ENCODE data around the gene CREBBP. TPM values are rescaled to one million over a fixed set of nuclear protein-coding genes. Genes with fewer than 3 reads are reported as not detected.

Gene CREBBP
- total and polyA plus RNA-seq, 2 donors (not counting 3 experiments of a cell fraction or from before 2014, with no cell fraction given), result 13.8 to 72.7 TPM

- peak; percentile 40 for FAIRE-seq
Measured at GRCh38 chr16:3780570-3780969, 99.9 kb downstream of the CREBBP start.

More at GRCh38 chr16:3780570-3780969, 99.9 kb downstream of the CREBBP start:
- no peaks in the 10 kb centered on the region for H3K9me1 ChIP-seq (replicated peaks; ENCODE audit: control insufficient read depth, extremely low read depth, insufficient read depth, low read length)
- ChIA-PET POLR2A (no interaction called here), CTCF (interaction anchor here (0.6 to 1.5 kb wide), 5 partner anchors 8 to 134 kb away, joined by 3 to 7 read pairs (median 4); partner anchors contain the start of gene CREBBP)
- intact Hi-C loops (cut with micrococcal nuclease) (no loop called here), dilution Hi-C loops (cut with MboI; ENCODE audit: extremely low pct_ligation_motif_present, low sequenced_read_pairs) (no loop called here)
- no peak overlapping the region for H3K4me3 ChIP-seq (replicated peaks in 1 of 3; ENCODE audit: insufficient read depth in 1 of 3, low read depth in 1 of 3, low read length in 3 of 3)
- H3K9ac ChIP-seq (replicated peaks; ENCODE audit: extremely low read depth, insufficient read depth, low read length), result no peak overlapping the region
- no peak overlapping the region for H3K27ac ChIP-seq (ENCODE audit: insufficient read depth, low read depth, low read length)
- BruUV-seq (replicated peaks), result no TSS peak
- no peaks in the 10 kb centered on the region for H3K4me1 ChIP-seq (ENCODE audit: control insufficient read depth, extremely low read depth, insufficient read depth, low read length)
- peaks cover 13% of the 10 kb centered on the region for H3K79me2 ChIP-seq (ENCODE audit: control insufficient read depth, insufficient read depth, low read length)
- peaks cover 4% of the 10 kb centered on the region for H4K20me1 ChIP-seq (replicated peaks; ENCODE audit: control insufficient read depth, extremely low read depth, insufficient read depth, low read length)
- H3K9me3 ChIP-seq (replicated peaks; ENCODE audit: control insufficient read depth, insufficient read depth, low read length), result no peaks in the 10 kb centered on the region
- peaks cover 11 to 32% of the 10 kb centered on the region in 2 experiments for H3K36me3 ChIP-seq (ENCODE audit: control insufficient read depth in 2 of 2, extremely low read depth in 1 of 2, insufficient read depth in 2 of 2, low read length in 2 of 2)
- TF ChIP-seq MAX (IDR thresholded peaks at IDR 0.05; ENCODE audit: insufficient read depth, insufficient read length) (no peak), MYC (IDR thresholded peaks at IDR 0.05; ENCODE audit: low read depth, low read length) (no peak), FOS (IDR thresholded peaks at IDR 0.05; ENCODE audit: borderline replicate concordance, insufficient read depth, low read length) (no peak), POLR2A (IDR thresholded peaks at IDR 0.05; ENCODE audit: low read depth, low read length) (no peak), CTCF (IDR thresholded peaks at IDR 0.05; ENCODE audit: extremely low read depth in 1 of 2, insufficient read depth in 1 of 2, low read depth in 1 of 2, low read length in 2 of 2) (no peak), EZH2 (IDR thresholded peaks at IDR 0.05; ENCODE audit: borderline replicate concordance, low read depth, low read length, severe bottlenecking) (no peak), POLR2AphosphoS5 (IDR thresholded peaks at IDR 0.05; ENCODE audit: insufficient read depth, low read depth, low read length) (no peak), JUN (IDR thresholded peaks at IDR 0.05; ENCODE audit: borderline replicate concordance, insufficient read depth, insufficient read length, low read depth) (no peak), GATA2 (IDR thresholded peaks at IDR 0.05; ENCODE audit: insufficient read depth, insufficient read length, low read depth, low read length) (no peak)
- H3K4me2 ChIP-seq (ENCODE audit: insufficient read depth, low read length), result no peak overlapping the region
- DNase-seq (ENCODE audit: low read depth, low spot score), result peak; percentile 34
- no peak overlapping the region for H2AFZ ChIP-seq (ENCODE audit: low read depth, low read length)
- no peaks in the 10 kb centered on the region for H3K27me3 ChIP-seq (ENCODE audit: control insufficient read depth in 2 of 2, insufficient read depth in 2 of 2, low read length in 2 of 2)

Measured in endothelial cell of umbilical vein (primary cell).